Mesendoderm (in vitro differentiated cells): ENCODE results near the gene MAML3.

ENCODE experiments used
- DNase-seq: peaks from one replicate; pipeline ENCODE4 v3.0.0; 2013
- H2AK5ac ChIP-seq: 2 replicates; pipeline ENCODE4 v1.6.1; 2013; ENCODE audit warnings: low read length, inconsistent platforms
- H2BK120ac ChIP-seq: 2 replicates; pipeline ENCODE4 v1.6.1; 2013; ENCODE audit warnings: low read depth, mild to moderate bottlenecking, low read length, moderate library complexity, mixed read lengths
- H2BK15ac ChIP-seq: replicated peaks from 2 replicates; pipeline ENCODE4 v1.6.1; 2013; ENCODE audit warnings: low read depth, mild to moderate bottlenecking, moderate library complexity
- H2BK5ac ChIP-seq: 2 replicates; pipeline ENCODE4 v1.6.1; 2013; ENCODE audit warnings: low read length, inconsistent platforms
- H3K18ac ChIP-seq: 2 replicates; pipeline ENCODE4 v1.6.1; 2013; ENCODE audit warnings: mild to moderate bottlenecking, low read length, mixed read lengths
- H3K23ac ChIP-seq: one replicate; pipeline ENCODE4 v1.6.1; 2013; ENCODE audit warnings: low read length
- H3K27ac ChIP-seq: 2 replicates; pipeline ENCODE4 v1.5.1; 2013; ENCODE audit warnings: low read depth, mild to moderate bottlenecking, inconsistent platforms, low read length, moderate library complexity
- H3K27me3 ChIP-seq: 2 replicates; pipeline ENCODE4 v1.6.1; 2013; ENCODE audit warnings: low read length, control low read depth, mild to moderate bottlenecking, inconsistent platforms; ENCODE audit not compliant: insufficient read depth, poor library complexity
- H3K36me3 ChIP-seq: 2 replicates; pipeline ENCODE4 v1.6.1; 2013; ENCODE audit warnings: low read length, inconsistent platforms; ENCODE audit not compliant: control insufficient read depth, insufficient read depth
- H3K4ac ChIP-seq: one replicate; pipeline ENCODE4 v1.6.1; 2013; ENCODE audit warnings: low read depth, mild to moderate bottlenecking, low read length, moderate library complexity
- H3K4me1 ChIP-seq: 2 replicates; pipeline ENCODE4 v1.6.1; 2013; ENCODE audit warnings: low read depth, low read length, inconsistent platforms; ENCODE audit not compliant: control insufficient read depth
- H3K4me2 ChIP-seq: 2 replicates; pipeline ENCODE4 v1.6.1; 2013; ENCODE audit warnings: low read length
- H3K4me3 ChIP-seq: 2 replicates; pipeline ENCODE4 v1.5.1; 2013; ENCODE audit warnings: mild to moderate bottlenecking, low read length
- H3K56ac ChIP-seq: one replicate; pipeline ENCODE4 v1.6.1; 2013; ENCODE audit warnings: low read length
- H3K79me1 ChIP-seq: 2 replicates; pipeline ENCODE4 v1.6.1; 2013; ENCODE audit warnings: low read length, inconsistent platforms
- H3K79me2 ChIP-seq: 2 replicates; pipeline ENCODE4 v1.6.1; 2013; ENCODE audit warnings: mild to moderate bottlenecking, low read length; ENCODE audit not compliant: control insufficient read depth, insufficient read depth
- H3K9ac ChIP-seq: 2 replicates; pipeline ENCODE4 v1.6.1; 2013; ENCODE audit warnings: low read length, inconsistent platforms
- H4K5ac ChIP-seq: one replicate; pipeline ENCODE4 v1.6.1; 2013; ENCODE audit warnings: low read length
- H4K8ac ChIP-seq: one replicate; pipeline ENCODE4 v1.6.1; 2013; ENCODE audit warnings: low read depth, mild to moderate bottlenecking, control low read depth, low read length, moderate library complexity
- WGBS: extraction: QIAGEN DNeasy Blood & Tissue Kit; methylation state at CpG from one replicate; pipeline ENCODE4 v1.1.7; 2013; ENCODE audit warnings: low lambda C conversion rate, missing lambda C conversion rate; ENCODE audit not compliant: insufficient coverage; ENCODE audit errors: extremely low coverage; 5-methylcytosine and 5-hydroxymethylcytosine counted together

The MAML3 gene

GRCh38 chr4:140084385-140084784 is 69.6 kb downstream of the MAML3 start:
- Histone ChIP-seq H3K27ac (no peak overlapping the region), H3K4me1 (peaks cover 13% of the 10 kb centered on the region)
- WGBS: 100% methylated on average over 4 of the region's 5 CpGs

DNA sequence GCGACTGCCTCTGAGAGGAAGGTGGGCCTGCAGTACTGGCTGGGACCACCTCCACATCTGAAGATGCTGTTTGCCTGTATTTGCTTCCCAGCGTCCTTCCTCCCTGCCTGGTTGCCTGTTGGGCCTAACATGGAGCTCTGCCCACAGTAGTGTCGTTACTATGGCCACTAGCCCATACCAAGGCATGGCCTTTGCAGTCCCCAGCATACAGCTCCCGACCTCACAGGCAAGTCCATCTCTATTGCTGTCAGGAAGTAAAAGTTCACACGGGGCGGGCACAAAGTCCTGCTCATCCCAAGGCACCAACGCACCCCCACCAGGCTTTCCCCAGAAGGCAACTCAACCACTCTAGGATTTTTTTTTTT is 71.6 kb downstream of the MAML3 start:
- Histone ChIP-seq H3K18ac (no peak overlapping the region), H4K5ac (no peak overlapping the region), H3K79me2 (peaks cover 2% of the 10 kb centered on the region), H3K36me3 (no peaks in the 10 kb centered on the region), H3K4me3 (no peak overlapping the region), H3K9ac (no peak overlapping the region), H3K4ac (no peak overlapping the region), H3K4me1 (peaks cover 13% of the 10 kb centered on the region), H3K27me3 (no peaks in the 10 kb centered on the region), H3K79me1 (peaks cover 4% of the 10 kb centered on the region), H4K8ac (no peak overlapping the region), H3K27ac (no peak overlapping the region), H2AK5ac (no peak overlapping the region), H3K56ac (peak overlapping the region; percentile 45), H3K4me2 (no peak overlapping the region), H2BK5ac (no peak overlapping the region), H2BK15ac (no peak overlapping the region), H3K23ac (no peak overlapping the region), H2BK120ac (no peak overlapping the region)
- no peak for DNase-seq
- WGBS: no CpG with 5 or more reads among the region's 7 CpGs

More at GRCh38 chr4:140084385-140084784, 69.6 kb downstream of the MAML3 start:
- peak overlapping the region; percentile 18 for H3K18ac ChIP-seq
- no peak overlapping the region for H2BK120ac ChIP-seq
- peak overlapping the region; percentile 70 for H3K4ac ChIP-seq
- no peak overlapping the region for H3K23ac ChIP-seq
- H2BK5ac ChIP-seq: no peak overlapping the region
- no peak overlapping the region for H2AK5ac ChIP-seq
- H3K79me1 ChIP-seq: peaks cover 6% of the 10 kb centered on the region
- no peak overlapping the region for H4K5ac ChIP-seq
- H3K27me3 ChIP-seq: no peaks in the 10 kb centered on the region
- no peak overlapping the region for H3K56ac ChIP-seq
- H3K36me3 ChIP-seq: no peaks in the 10 kb centered on the region
- H3K4me2 ChIP-seq: no peak overlapping the region
- H2BK15ac ChIP-seq: no peak overlapping the region
- DNase-seq: no peak
- no peak overlapping the region for H3K4me3 ChIP-seq
- H3K9ac ChIP-seq: no peak overlapping the region
- H4K8ac ChIP-seq: no peak overlapping the region
- H3K79me2 ChIP-seq: peaks cover 2% of the 10 kb centered on the region

DNA sequence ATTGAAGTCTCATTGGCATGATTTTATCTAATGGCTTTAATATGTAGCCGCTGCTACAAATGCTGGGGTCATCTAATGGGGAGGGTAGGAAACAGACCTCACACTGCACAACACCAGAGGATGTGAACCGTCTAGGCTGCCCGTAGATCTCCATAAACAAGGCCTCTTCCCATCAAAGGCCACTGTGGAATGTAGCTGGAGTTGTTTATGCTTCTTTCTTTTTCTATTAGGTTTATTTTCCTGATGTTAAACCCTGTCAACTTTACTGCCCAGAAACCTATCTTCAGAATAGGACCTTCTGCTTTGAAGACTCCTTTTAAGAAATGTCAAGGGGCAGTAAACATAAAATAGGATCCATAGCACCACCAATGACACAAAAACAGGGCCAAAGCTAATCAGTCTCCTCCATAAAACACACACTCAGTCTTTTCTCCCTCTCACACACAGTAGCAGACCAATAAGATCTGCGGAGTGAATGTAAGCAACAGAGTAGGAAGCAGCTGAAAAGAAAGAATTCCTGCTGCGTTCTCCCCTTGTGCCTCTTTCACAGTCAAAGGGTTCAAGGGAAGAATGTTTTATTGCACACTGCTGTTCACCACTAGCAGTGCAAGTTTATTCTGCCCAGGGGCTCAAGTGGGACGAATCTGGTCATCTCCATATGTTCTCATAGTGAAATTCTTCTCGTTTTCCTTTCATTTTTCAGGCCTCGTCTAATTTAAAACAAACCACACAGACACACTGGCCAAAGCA is 72.2 kb downstream of the MAML3 start:
- H3K79me2 ChIP-seq: peaks cover 2% of the 10 kb centered on the region
- DNase-seq: no peak
- H3K4me2 ChIP-seq: no peak overlapping the region
- no peak overlapping the region for H3K18ac ChIP-seq
- H3K56ac ChIP-seq: peak overlapping the region; percentile 45
- H4K5ac ChIP-seq: no peak overlapping the region
- WGBS: no CpG with 5 or more reads among the region's 8 CpGs
- no peak overlapping the region for H2BK15ac ChIP-seq
- H3K23ac ChIP-seq: no peak overlapping the region
- H3K79me1 ChIP-seq: peaks cover 7% of the 10 kb centered on the region
- no peaks in the 10 kb centered on the region for H3K27me3 ChIP-seq
- no peak overlapping the region for H3K4ac ChIP-seq
- H2AK5ac ChIP-seq: no peak overlapping the region
- no peak overlapping the region for H3K4me3 ChIP-seq
- no peak overlapping the region for H2BK120ac ChIP-seq
- no peak overlapping the region for H3K9ac ChIP-seq
- no peak overlapping the region for H3K27ac ChIP-seq
- peaks cover 13% of the 10 kb centered on the region for H3K4me1 ChIP-seq
- no peak overlapping the region for H4K8ac ChIP-seq
- no peaks in the 10 kb centered on the region for H3K36me3 ChIP-seq
- H2BK5ac ChIP-seq: no peak overlapping the region

GRCh38 chr4:140080883-140081282 is 73.1 kb downstream of the MAML3 start:
- Histone ChIP-seq H3K9ac (no peak overlapping the region), H3K4me1 (peaks cover 13% of the 10 kb centered on the region), H3K4me3 (no peak overlapping the region), H3K56ac (no peak overlapping the region), H3K27me3 (no peaks in the 10 kb centered on the region), H3K79me1 (peaks cover 7% of the 10 kb centered on the region), H2BK15ac (no peak overlapping the region), H3K79me2 (peaks cover 2% of the 10 kb centered on the region), H2BK120ac (no peak overlapping the region), H3K4ac (no peak overlapping the region), H4K5ac (no peak overlapping the region), H2AK5ac (no peak overlapping the region), H3K27ac (no peak overlapping the region), H3K18ac (no peak overlapping the region), H3K4me2 (no peak overlapping the region), H2BK5ac (no peak overlapping the region), H3K23ac (no peak overlapping the region), H3K36me3 (no peaks in the 10 kb centered on the region), H4K8ac (no peak overlapping the region)
- no peak for DNase-seq
- no CpG with 5 or more reads among the region's 2 CpGs for WGBS

DNA sequence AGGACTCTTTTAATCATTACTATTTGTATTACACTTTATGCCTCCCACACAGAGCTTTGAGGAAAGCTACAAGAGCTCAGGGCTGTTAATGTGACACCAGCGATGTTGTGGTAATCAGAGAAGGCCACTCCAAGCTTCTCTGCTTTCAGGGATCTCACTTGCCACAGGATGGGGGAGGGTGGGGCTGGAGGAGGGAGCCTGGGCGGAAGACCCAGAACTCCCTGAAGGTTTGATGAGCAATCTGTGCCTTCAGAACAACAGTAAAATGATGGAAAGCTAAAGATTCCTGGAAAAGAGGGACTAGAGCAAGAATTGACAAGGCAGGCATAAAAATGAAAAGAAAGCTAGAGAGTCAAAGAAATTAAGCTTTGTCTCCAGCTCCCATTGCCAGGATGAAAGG is 75.6 kb downstream of the MAML3 start:
- Histone ChIP-seq H2BK5ac (no peak overlapping the region), H2AK5ac (no peak overlapping the region), H3K4me1 (peaks cover 7% of the 10 kb centered on the region), H3K4me3 (no peak overlapping the region), H3K27me3 (no peaks in the 10 kb centered on the region), H3K27ac (no peak overlapping the region), H3K4ac (no peak overlapping the region), H2BK15ac (no peak overlapping the region), H3K23ac (no peak overlapping the region), H3K9ac (peak overlapping the region; percentile 2), H2BK120ac (no peak overlapping the region), H3K18ac (peak overlapping the region; percentile 8), H3K79me2 (no peaks in the 10 kb centered on the region), H3K56ac (peak overlapping the region; percentile 18), H3K4me2 (no peak overlapping the region), H3K36me3 (no peaks in the 10 kb centered on the region), H3K79me1 (peaks cover 7% of the 10 kb centered on the region), H4K5ac (no peak overlapping the region), H4K8ac (no peak overlapping the region)
- DNase-seq: peak; percentile 88
- WGBS: no CpG with 5 or more reads among the region's 2 CpGs

DNA sequence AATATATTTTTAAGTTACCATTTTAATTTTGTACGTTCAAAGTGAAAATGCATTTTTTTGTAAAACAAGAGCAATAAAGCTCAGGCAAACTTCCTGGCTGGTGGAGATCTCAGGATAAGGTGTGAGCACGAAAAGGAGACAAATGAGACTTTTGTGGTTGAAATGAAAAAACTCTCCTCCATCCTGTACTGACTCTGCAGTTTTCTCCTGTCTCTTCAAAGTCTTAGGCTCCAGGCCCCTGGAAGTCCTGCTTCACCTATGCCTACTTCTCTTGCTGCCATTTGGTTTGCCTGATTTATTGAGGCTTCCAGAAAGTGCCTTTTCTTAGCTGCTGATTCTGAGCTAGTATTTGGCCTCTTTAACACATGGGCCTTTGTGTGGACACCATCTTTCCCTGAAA is 77.7 kb downstream of the MAML3 start:
- Histone ChIP-seq H3K56ac (no peak overlapping the region), H3K27me3 (no peaks in the 10 kb centered on the region), H3K4me1 (peaks cover 5% of the 10 kb centered on the region), H3K23ac (no peak overlapping the region), H3K18ac (no peak overlapping the region), H3K79me2 (no peaks in the 10 kb centered on the region), H3K79me1 (peaks cover 8% of the 10 kb centered on the region), H3K4me2 (no peak overlapping the region), H3K4ac (no peak overlapping the region), H3K36me3 (no peaks in the 10 kb centered on the region), H4K5ac (no peak overlapping the region), H3K9ac (no peak overlapping the region), H2BK5ac (no peak overlapping the region), H3K4me3 (no peak overlapping the region), H2BK15ac (no peak overlapping the region), H2AK5ac (no peak overlapping the region), H3K27ac (no peak overlapping the region), H4K8ac (no peak overlapping the region), H2BK120ac (no peak overlapping the region)
- no CpG with 5 or more reads among the region's 2 CpGs for WGBS
- DNase-seq: no peak
